Right lobe of liver (tissue), 4 donors: ENCODE results near the gene ALOX12.

Source experiments
- CTCF ChIP-seq, 4 donors: fragments of 200-600 bp in 3 of 4; fragments of 450-650 bp in 1 of 4; IDR thresholded peaks; one replicate each; pipeline versions ENCODE4 v1.5.1 to v1.8.0; 2016 to 2022; ENCODE audit warnings: antibody characterized with exemption in 4 of 4, mild to moderate bottlenecking in 2 of 4
- POLR2A ChIP-seq: fragments of 450-650 bp; IDR thresholded peaks from one replicate; pipeline ENCODE4 v1.6.1; 2017; ENCODE audit warnings: antibody characterized with exemption, mild to moderate bottlenecking
- donor health status: DM: no; HTN: no; CAD: no.
- donor health status: DM: no; HTN: no; CAD: no.
- donor health status: DM: no; HTN: yes; CAD: no.

- TF ChIP-seq CTCF (IDR thresholded peaks at IDR 0.05) = no peak
- no peak for TF ChIP-seq POLR2A
These were observed 7.9 kb downstream of the ALOX12 start for GRCh38 chr17:7003745-7004144.
